HEK293 (cell line): ENCODE data around the gene NUBPL.

Experiments used
- CTCF ChIA-PET: fragments of 350-600 bp; formaldehyde crosslinking; extraction: SDS; loops from one replicate; lab custom pipeline; 2021; ENCODE audit warnings: antibody characterized with exemption; lab: Yijun Ruan, JAX
- POLR2A ChIA-PET: fragments of 300-600 bp; formaldehyde crosslinking; extraction: SDS; loops from one replicate; lab custom pipeline; 2020; ENCODE audit warnings: antibody characterized with exemption, inconsistent platforms; lab: Yijun Ruan, JAX
- H3K27ac ChIP-seq: fragments of 200-500 bp; sonication (Bioruptor generic); 2 replicates; pipeline ENCODE4 v1.5.1; 2014; ENCODE audit warnings: low read depth, low read length, control low read depth, inconsistent platforms; ENCODE audit errors: extremely low read depth
- H3K36me3 ChIP-seq, 2 experiments: fragments of 200-500 bp in 1 of 2; sonication (Bioruptor generic) in 1 of 2; 1 replicate in 1 of 2; 2 replicates in 1 of 2; pipeline ENCODE4 v1.5.1; 2014 to 2017; ENCODE audit warnings: inconsistent platforms in 2 of 2, low read length in 2 of 2; ENCODE audit not compliant: control insufficient read depth in 2 of 2, insufficient read depth in 1 of 2
- H3K4me1 ChIP-seq: fragments of 200-500 bp; sonication (Bioruptor generic); 2 replicates; pipeline ENCODE4 v1.5.1; 2014; ENCODE audit warnings: mild to moderate bottlenecking, low read length, inconsistent platforms; ENCODE audit not compliant: control insufficient read depth, insufficient read depth
- H3K4me3 ChIP-seq: 2 replicates; pipeline ENCODE4 v1.5.1; 2011; ENCODE audit warnings: low read depth, mild to moderate bottlenecking, control low read depth, low read length, moderate library complexity
- H3K9me3 ChIP-seq: fragments of 200-500 bp; sonication (Bioruptor generic); 2 replicates; pipeline ENCODE4 v1.5.1; 2014; ENCODE audit warnings: low read depth, low read length, inconsistent platforms; ENCODE audit not compliant: control insufficient read depth, insufficient read depth
- GFI1B ChIP-seq: fragments of 450-650 bp; formaldehyde crosslinking; IDR thresholded peaks from 2 replicates; pipeline ENCODE4 v1.5.1; 2016; ENCODE audit warnings: missing biosample characterization, missing genetic modification characterization
- GLI4 ChIP-seq: fragments of 450-650 bp; formaldehyde crosslinking; IDR thresholded peaks from 2 replicates; pipeline ENCODE4 v1.5.1; 2016; ENCODE audit warnings: missing biosample characterization, missing genetic modification characterization
- GLIS2 ChIP-seq: fragments of 450-650 bp; formaldehyde crosslinking; IDR thresholded peaks from 2 replicates; pipeline ENCODE4 v1.5.1; 2016; ENCODE audit warnings: missing biosample characterization, missing genetic modification characterization
- HOXA7 ChIP-seq: sonication (generic); formaldehyde crosslinking; IDR thresholded peaks from 2 replicates; pipeline ENCODE4 v1.8.1; 2022; ENCODE audit warnings: missing genetic modification reagents, borderline replicate concordance
- HOXD13 ChIP-seq: sonication (generic); formaldehyde crosslinking; IDR thresholded peaks from 2 replicates; pipeline ENCODE4 v1.8.0; 2022; ENCODE audit warnings: missing genetic modification reagents, borderline replicate concordance
- TCF7L2 ChIP-seq: IDR thresholded peaks from 2 replicates; pipeline ENCODE4 v1.6.1; 2011; ENCODE audit warnings: low read depth, mild to moderate bottlenecking, inconsistent platforms, low read length, moderate library complexity, borderline replicate concordance
- ZBTB1 ChIP-seq: fragments of 450-650 bp; formaldehyde crosslinking; IDR thresholded peaks from 2 replicates; pipeline ENCODE4 v1.5.1; 2016; ENCODE audit warnings: missing biosample characterization, missing genetic modification characterization
- ZBTB21 ChIP-seq: fragments of 450-650 bp; formaldehyde crosslinking; IDR thresholded peaks from 2 replicates; pipeline ENCODE4 v1.5.1; 2017; ENCODE audit warnings: missing biosample characterization, missing genetic modification characterization
- ZNF155 ChIP-seq: fragments of 450-650 bp; formaldehyde crosslinking; IDR thresholded peaks from 2 replicates; pipeline ENCODE4 v1.5.1; 2016; ENCODE audit warnings: missing biosample characterization, missing genetic modification characterization
- ZNF157 ChIP-seq: fragments of 450-650 bp; formaldehyde crosslinking; IDR thresholded peaks from 2 replicates; pipeline ENCODE4 v1.5.1; 2016; ENCODE audit warnings: missing biosample characterization, missing genetic modification characterization
- ZNF473 ChIP-seq: fragments of 450-650 bp; formaldehyde crosslinking; IDR thresholded peaks from 2 replicates; pipeline ENCODE4 v1.5.1; 2017; ENCODE audit warnings: missing biosample characterization, missing genetic modification characterization
- ZNF544 ChIP-seq: fragments of 450-650 bp; formaldehyde crosslinking; IDR thresholded peaks from 2 replicates; pipeline ENCODE4 v1.5.0; 2017; ENCODE audit warnings: missing biosample characterization, missing genetic modification characterization
- ZNF549 ChIP-seq: fragments of 450-650 bp; IDR thresholded peaks from 2 replicates; pipeline ENCODE4 v1.5.1; 2018; ENCODE audit warnings: missing biosample characterization, missing genetic modification characterization, mild to moderate bottlenecking, inconsistent platforms, moderate library complexity
- ZNF580 ChIP-seq: fragments of 450-650 bp; formaldehyde crosslinking; IDR thresholded peaks from 2 replicates; pipeline ENCODE4 v1.5.1; 2016; ENCODE audit warnings: missing biosample characterization, missing genetic modification characterization
- ZNF623 ChIP-seq: fragments of 450-650 bp; formaldehyde crosslinking; IDR thresholded peaks from 2 replicates; pipeline ENCODE4 v1.5.1; 2016; ENCODE audit warnings: missing biosample characterization, missing genetic modification characterization
- ZNF626 ChIP-seq: fragments of 450-650 bp; sonication (Bioruptor Pico); formaldehyde crosslinking; IDR thresholded peaks from 2 replicates; pipeline ENCODE4 v1.5.1; 2018; ENCODE audit warnings: missing biosample characterization, missing genetic modification characterization, inconsistent platforms
- ZNF660 ChIP-seq: fragments of 450-650 bp; IDR thresholded peaks from 2 replicates; pipeline ENCODE4 v1.5.1; 2018; ENCODE audit warnings: missing biosample characterization, mild to moderate bottlenecking, missing genetic modification characterization
- ZNF707 ChIP-seq: fragments of 450-650 bp; formaldehyde crosslinking; IDR thresholded peaks from 2 replicates; pipeline ENCODE4 v1.5.1; 2016; ENCODE audit warnings: missing biosample characterization, missing genetic modification characterization
- ZNF768 ChIP-seq: fragments of 450-650 bp; formaldehyde crosslinking; IDR thresholded peaks from 2 replicates; pipeline ENCODE4 v1.5.1; 2018; ENCODE audit warnings: missing biosample characterization, mild to moderate bottlenecking, missing genetic modification characterization
- ZNF791 ChIP-seq: fragments of 450-650 bp; formaldehyde crosslinking; IDR thresholded peaks from 2 replicates; pipeline ENCODE4 v1.5.1; 2016; ENCODE audit warnings: missing biosample characterization, missing genetic modification characterization
- ZNF792 ChIP-seq: fragments of 450-650 bp; formaldehyde crosslinking; IDR thresholded peaks from 2 replicates; pipeline ENCODE4 v1.5.1; 2016; ENCODE audit warnings: missing biosample characterization, missing genetic modification characterization
- ZSCAN5A ChIP-seq: fragments of 450-650 bp; formaldehyde crosslinking; IDR thresholded peaks from 2 replicates; pipeline ENCODE4 v1.5.1; 2016; ENCODE audit warnings: missing biosample characterization, missing genetic modification characterization
- TF ChIP-seq, protein P1 (sequence below): fragments of 450-650 bp; formaldehyde crosslinking; IDR thresholded peaks from 2 replicates; pipeline ENCODE4 v1.5.1; 2016; ENCODE audit warnings: missing biosample characterization, missing genetic modification characterization, borderline replicate concordance
- TF ChIP-seq, protein P2 (sequence below): fragments of 450-650 bp; formaldehyde crosslinking; IDR thresholded peaks from 2 replicates; pipeline ENCODE4 v1.5.1; 2017; ENCODE audit warnings: missing biosample characterization, mild to moderate bottlenecking, missing genetic modification characterization, moderate library complexity
- TF ChIP-seq, protein P3 (sequence below): fragments of 450-650 bp; formaldehyde crosslinking; IDR thresholded peaks from 2 replicates; pipeline ENCODE4 v1.5.1; 2016; ENCODE audit warnings: missing biosample characterization, missing genetic modification characterization, low read depth
- TF ChIP-seq, protein P4 (sequence below): fragments of 450-650 bp; formaldehyde crosslinking; IDR thresholded peaks from 2 replicates; pipeline ENCODE4 v1.5.1; 2016; ENCODE audit warnings: missing biosample characterization, missing genetic modification characterization

The NUBPL gene

DNA sequence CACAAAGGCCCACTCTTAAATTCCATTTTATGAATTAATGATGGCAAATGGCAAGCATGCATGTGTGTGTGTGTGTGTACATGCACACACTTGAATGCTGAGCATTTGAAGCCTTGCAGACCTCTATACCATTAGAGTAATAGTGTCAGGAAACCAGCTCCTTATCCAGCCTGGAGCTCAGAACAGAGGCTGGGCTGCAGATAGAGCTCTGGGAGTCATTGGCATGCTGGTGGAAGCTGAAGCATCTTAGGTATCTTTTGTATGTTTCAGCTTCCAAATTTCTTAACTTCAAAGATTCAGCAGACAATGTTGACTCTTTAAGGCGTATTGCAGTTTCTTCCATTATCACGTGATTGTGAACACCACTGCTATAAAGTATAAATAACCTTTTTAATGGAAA is 323.0 kb downstream of the NUBPL start:
- Histone ChIP-seq H3K4me1 (no peaks in the 10 kb centered on the region), H3K36me3 (no peaks in the 10 kb centered on the region), H3K9me3 (no peaks in the 10 kb centered on the region), H3K4me3 (no peak overlapping the region), H3K27ac (no peak overlapping the region)
- TF ChIP-seq ZNF791 (tag by site-specific recombination) = no peak
- TF ChIP-seq ZNF580 (tag by site-specific recombination) = no peak
- TF ChIP-seq, protein P1, sequence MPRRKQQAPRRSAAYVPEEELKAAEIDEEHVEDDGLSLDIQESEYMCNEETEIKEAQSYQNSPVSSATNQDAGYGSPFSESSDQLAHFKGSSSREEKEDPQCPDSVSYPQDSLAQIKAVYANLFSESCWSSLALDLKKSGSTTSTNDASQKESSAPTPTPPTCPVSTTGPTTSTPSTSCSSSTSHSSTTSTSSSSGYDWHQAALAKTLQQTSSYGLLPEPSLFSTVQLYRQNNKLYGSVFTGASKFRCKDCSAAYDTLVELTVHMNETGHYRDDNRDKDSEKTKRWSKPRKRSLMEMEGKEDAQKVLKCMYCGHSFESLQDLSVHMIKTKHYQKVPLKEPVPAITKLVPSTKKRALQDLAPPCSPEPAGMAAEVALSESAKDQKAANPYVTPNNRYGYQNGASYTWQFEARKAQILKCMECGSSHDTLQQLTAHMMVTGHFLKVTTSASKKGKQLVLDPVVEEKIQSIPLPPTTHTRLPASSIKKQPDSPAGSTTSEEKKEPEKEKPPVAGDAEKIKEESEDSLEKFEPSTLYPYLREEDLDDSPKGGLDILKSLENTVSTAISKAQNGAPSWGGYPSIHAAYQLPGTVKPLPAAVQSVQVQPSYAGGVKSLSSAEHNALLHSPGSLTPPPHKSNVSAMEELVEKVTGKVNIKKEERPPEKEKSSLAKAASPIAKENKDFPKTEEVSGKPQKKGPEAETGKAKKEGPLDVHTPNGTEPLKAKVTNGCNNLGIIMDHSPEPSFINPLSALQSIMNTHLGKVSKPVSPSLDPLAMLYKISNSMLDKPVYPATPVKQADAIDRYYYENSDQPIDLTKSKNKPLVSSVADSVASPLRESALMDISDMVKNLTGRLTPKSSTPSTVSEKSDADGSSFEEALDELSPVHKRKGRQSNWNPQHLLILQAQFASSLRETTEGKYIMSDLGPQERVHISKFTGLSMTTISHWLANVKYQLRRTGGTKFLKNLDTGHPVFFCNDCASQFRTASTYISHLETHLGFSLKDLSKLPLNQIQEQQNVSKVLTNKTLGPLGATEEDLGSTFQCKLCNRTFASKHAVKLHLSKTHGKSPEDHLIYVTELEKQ = no peak
- TF ChIP-seq ZBTB21 = no peak
- TF ChIP-seq GFI1B (tag by site-specific recombination) = no peak
- no peak for TF ChIP-seq TCF7L2
- no peak for TF ChIP-seq GLIS2 (tag by site-specific recombination)
- no peak for TF ChIP-seq ZSCAN5A (tag by site-specific recombination)
- TF ChIP-seq ZNF157 (tag by site-specific recombination) = no peak
- no peak for TF ChIP-seq ZNF473 (tag by site-specific recombination)
- no peak for TF ChIP-seq ZNF155 (tag by site-specific recombination)
- no peak for TF ChIP-seq ZBTB1 (tag by site-specific recombination)
- ChIA-PET CTCF (no interaction called here), POLR2A (no interaction called here)

DNA sequence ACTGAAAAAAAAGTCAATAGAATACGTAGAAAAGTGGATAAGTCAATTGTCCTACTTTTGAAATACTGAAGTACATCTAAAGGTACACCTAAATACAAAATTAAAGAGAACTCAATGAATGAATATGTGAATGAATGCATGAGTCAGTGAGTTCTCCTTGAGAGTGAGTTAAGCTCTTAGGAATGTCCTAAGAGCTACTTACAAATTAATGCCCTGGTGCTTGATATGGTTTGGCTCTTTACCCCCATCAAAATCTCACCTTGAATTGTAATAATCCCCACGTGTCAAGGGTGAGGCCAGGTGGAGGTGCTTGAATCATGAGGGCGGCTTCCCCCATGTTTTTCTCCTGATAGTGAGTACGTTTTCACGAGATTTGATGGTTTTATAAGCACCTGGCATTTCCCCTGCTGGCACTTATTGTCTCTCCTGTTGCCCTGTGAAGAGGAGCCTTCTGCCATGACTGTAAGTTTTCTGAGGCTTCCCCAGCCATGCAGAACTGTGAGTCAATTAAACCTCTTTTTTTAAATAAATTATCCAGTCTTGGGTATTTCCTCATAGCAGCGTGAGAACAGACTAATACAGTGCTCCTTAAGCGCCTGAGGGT is 323.7 kb downstream of the NUBPL start:
- POLR2A ChIA-PET = no interaction called here
- H3K4me3 ChIP-seq = no peak overlapping the region
- no peaks in the 10 kb centered on the region for H3K4me1 ChIP-seq
- CTCF ChIA-PET = no interaction called here
- H3K27ac ChIP-seq = no peak overlapping the region
- no peaks in the 10 kb centered on the region for H3K36me3 ChIP-seq
- H3K9me3 ChIP-seq = no peaks in the 10 kb centered on the region
- TF ChIP-seq, protein P2, sequence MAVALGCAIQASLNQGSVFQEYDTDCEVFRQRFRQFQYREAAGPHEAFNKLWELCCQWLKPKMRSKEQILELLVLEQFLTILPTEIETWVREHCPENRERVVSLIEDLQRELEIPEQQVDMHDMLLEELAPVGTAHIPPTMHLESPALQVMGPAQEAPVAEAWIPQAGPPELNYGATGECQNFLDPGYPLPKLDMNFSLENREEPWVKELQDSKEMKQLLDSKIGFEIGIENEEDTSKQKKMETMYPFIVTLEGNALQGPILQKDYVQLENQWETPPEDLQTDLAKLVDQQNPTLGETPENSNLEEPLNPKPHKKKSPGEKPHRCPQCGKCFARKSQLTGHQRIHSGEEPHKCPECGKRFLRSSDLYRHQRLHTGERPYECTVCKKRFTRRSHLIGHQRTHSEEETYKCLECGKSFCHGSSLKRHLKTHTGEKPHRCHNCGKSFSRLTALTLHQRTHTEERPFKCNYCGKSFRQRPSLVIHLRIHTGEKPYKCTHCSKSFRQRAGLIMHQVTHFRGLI (tag by site-specific recombination) = no peak
- TF ChIP-seq HOXA7 (CRISPR knock-in tag) = no peak
- TF ChIP-seq, protein P3, sequence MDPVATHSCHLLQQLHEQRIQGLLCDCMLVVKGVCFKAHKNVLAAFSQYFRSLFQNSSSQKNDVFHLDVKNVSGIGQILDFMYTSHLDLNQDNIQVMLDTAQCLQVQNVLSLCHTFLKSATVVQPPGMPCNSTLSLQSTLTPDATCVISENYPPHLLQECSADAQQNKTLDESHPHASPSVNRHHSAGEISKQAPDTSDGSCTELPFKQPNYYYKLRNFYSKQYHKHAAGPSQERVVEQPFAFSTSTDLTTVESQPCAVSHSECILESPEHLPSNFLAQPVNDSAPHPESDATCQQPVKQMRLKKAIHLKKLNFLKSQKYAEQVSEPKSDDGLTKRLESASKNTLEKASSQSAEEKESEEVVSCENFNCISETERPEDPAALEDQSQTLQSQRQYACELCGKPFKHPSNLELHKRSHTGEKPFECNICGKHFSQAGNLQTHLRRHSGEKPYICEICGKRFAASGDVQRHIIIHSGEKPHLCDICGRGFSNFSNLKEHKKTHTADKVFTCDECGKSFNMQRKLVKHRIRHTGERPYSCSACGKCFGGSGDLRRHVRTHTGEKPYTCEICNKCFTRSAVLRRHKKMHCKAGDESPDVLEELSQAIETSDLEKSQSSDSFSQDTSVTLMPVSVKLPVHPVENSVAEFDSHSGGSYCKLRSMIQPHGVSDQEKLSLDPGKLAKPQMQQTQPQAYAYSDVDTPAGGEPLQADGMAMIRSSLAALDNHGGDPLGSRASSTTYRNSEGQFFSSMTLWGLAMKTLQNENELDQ = no peak
- no peak for TF ChIP-seq HOXD13 (CRISPR knock-in tag)
- TF ChIP-seq ZNF768 (tag by site-specific recombination) = no peak
- no peak for TF ChIP-seq GLI4
- TF ChIP-seq ZBTB1 (tag by site-specific recombination) = no peak
- TF ChIP-seq ZNF623 = no peak
- TF ChIP-seq ZNF660 (tag by site-specific recombination) = no peak
- TF ChIP-seq ZNF707 = no peak
- TF ChIP-seq ZNF544 = no peak
- no peak for TF ChIP-seq ZNF626 (tag by site-specific recombination)
- TF ChIP-seq, protein P4, sequence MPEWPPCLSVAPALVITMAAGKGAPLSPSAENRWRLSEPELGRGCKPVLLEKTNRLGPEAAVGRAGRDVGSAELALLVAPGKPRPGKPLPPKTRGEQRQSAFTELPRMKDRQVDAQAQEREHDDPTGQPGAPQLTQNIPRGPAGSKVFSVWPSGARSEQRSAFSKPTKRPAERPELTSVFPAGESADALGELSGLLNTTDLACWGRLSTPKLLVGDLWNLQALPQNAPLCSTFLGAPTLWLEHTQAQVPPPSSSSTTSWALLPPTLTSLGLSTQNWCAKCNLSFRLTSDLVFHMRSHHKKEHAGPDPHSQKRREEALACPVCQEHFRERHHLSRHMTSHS (tag by site-specific recombination) = no peak
- TF ChIP-seq ZNF549 (tag by site-specific recombination) = no peak
- no peak for TF ChIP-seq TCF7L2
- TF ChIP-seq ZNF792 (tag by site-specific recombination) = no peak
